ENCODE data around the gene SLC9A3.

SLC9A3 gene

GRCh38 chr5:524234-524972 is at the start of gene SLC9A3:
Gene SLC9A3, minus strand, starts transcription at chr5:524449.
- no peak within 1 kb of the TSS for H3K4me3 ChIP-seq (ENCODE audit: low read depth, low read length)
- no peak for TF ChIP-seq CTCF (IDR thresholded peaks at IDR 0.05; ENCODE audit: low read depth, low read length)

GRCh38 chr5:573976-574375 is 49.7 kb upstream of the SLC9A3 start:
- no peak overlapping the region for H3K4me3 ChIP-seq (ENCODE audit: low read depth, low read length)
- no peak for TF ChIP-seq CTCF (IDR thresholded peaks at IDR 0.05; ENCODE audit: low read depth, low read length)

GRCh38 chr5:573206-573605 is 49.0 kb upstream of the SLC9A3 start:
- no peak overlapping the region for H3K4me3 ChIP-seq (ENCODE audit: low read depth, low read length)
- no peak for TF ChIP-seq CTCF (IDR thresholded peaks at IDR 0.05; ENCODE audit: low read depth, low read length)

GRCh38 chr5:572398-573019 is 48.3 kb upstream of the SLC9A3 start:
- H3K4me3 ChIP-seq (ENCODE audit: low read depth, low read length), result no peak overlapping the region
- TF ChIP-seq CTCF (IDR thresholded peaks at IDR 0.05; ENCODE audit: low read depth, low read length), result no peak

GRCh38 chr5:571791-572190 is 47.5 kb upstream of the SLC9A3 start:
- H3K4me3 ChIP-seq (ENCODE audit: low read depth, low read length), result no peak overlapping the region
- TF ChIP-seq CTCF (IDR thresholded peaks at IDR 0.05; ENCODE audit: low read depth, low read length), result no peak

- TF ChIP-seq CTCF (IDR thresholded peaks at IDR 0.05; ENCODE audit: low read depth, low read length), result no peak
- no peak overlapping the region for H3K4me3 ChIP-seq (ENCODE audit: low read depth, low read length)
Observed at GRCh38 chr5:570886-571285, 46.6 kb upstream of the SLC9A3 start.

- no peak for TF ChIP-seq CTCF (IDR thresholded peaks at IDR 0.05; ENCODE audit: low read depth, low read length)
Observed at GRCh38 chr5:570446-570845, 46.2 kb upstream of the SLC9A3 start.

More at GRCh38 chr5:570446-570845, 46.2 kb upstream of the SLC9A3 start:
- H3K4me3 ChIP-seq (ENCODE audit: low read depth, low read length), result no peak overlapping the region

Data from WI38 (cell line).